GM19023 (cell line): ENCODE results near the gene PRRC2A.

ENCODE experiments used
- ATAC-seq: cut with Tn5 transposase; IDR thresholded peaks from one replicate; pipeline ENCODE4 v1.9.1; 2021; ENCODE audit warnings: mild to moderate bottlenecking, moderate library complexity; ENCODE audit not compliant: unreplicated experiment

The PRRC2A gene

DNA sequence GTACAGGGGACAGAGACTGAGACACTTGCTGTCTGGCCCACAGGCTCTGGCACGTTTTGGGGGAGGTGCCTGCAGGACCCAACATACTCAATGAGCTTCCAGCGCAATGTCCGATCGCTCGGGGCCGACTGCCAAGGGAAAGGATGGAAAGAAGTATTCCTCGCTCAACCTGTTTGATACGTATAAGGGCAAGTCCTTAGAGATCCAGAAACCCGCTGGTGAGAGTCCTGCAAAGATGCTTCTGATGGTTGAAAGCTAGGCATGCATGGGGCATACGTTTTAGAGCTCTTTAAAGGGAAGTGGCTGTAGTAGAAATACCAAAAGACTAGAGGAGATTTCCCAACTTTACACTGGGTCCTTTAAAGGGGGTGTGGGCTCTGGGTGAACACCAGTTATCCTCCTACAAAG, 2.2 kb downstream of the PRRC2A start:
- no peak for ATAC-seq

DNA sequence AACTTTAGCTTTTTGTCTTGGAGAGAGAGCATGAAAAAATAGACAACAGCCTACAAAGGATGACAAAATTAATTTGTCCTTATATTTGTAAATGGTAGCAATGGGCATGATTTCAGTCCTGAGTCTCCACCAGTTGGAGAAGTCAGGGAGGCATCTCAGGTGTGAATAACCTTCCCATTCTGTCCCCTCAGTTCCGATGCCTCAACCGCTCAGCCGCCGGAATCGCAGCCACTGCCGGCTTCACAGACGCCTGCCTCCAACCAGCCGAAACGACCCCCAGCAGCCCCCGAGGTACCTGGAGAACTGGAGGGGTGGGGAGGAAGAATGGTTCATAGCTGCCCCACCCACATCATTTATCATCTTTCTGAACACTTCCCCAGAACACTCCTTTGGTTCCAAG, 3.6 kb downstream of the PRRC2A start:
- ATAC-seq = no peak

DNA sequence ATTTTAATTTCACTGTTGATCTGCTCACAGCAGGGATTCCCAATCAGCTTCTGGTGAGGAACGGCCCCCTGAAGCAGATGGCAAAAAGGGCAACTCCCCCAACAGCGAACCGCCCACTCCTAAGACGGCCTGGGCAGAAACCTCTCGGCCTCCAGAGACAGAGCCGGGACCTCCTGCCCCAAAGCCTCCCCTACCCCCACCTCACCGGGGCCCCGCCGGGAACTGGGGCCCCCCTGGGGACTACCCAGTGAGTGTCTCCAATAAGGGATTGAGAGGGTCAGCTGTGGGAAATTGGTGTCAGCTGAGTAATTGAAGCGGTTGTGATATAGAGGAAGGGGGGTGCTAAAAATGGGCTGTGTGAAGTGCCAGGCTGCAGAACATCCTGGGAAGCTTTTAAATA, 6.4 kb downstream of the PRRC2A start:
- ATAC-seq = no peak

DNA sequence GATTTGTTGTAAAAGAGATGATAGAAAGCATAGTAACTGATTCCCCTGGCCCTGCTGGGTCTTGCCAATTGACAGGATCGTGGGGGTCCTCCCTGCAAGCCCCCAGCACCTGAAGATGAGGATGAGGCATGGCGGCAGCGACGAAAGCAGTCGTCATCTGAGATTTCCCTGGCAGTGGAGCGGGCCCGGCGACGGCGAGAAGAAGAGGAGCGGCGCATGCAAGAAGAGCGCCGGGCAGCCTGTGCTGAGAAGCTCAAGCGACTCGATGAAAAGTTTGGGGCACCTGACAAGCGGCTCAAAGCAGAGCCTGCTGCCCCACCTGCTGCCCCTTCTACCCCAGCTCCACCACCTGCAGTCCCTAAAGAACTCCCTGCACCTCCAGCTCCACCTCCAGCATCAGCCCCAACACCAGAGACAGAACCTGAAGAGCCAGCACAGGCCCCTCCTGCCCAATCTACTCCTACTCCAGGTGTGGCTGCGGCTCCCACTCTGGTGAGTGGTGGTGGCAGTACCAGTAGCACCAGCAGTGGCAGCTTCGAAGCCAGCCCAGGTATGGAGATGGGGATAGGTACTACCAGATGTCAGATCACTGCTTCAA, 7.3 kb downstream of the PRRC2A start:
- ATAC-seq = no peak

DNA sequence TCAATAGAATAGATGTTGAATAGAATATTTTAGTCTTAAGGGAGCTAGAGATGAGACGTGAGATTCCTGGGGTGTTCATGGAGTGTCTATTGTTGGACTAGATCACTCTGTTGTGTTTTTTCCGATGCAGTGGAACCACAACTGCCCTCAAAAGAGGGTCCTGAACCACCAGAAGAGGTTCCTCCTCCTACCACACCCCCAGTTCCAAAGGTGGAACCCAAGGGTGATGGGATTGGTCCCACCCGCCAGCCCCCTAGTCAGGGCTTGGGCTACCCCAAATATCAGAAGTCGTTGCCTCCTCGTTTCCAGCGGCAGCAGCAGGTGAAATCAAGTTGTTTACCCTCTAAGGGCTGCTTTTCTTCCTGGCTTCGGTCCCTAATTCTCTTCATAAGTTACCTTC, 8.5 kb downstream of the PRRC2A start:
- no peak for ATAC-seq

DNA sequence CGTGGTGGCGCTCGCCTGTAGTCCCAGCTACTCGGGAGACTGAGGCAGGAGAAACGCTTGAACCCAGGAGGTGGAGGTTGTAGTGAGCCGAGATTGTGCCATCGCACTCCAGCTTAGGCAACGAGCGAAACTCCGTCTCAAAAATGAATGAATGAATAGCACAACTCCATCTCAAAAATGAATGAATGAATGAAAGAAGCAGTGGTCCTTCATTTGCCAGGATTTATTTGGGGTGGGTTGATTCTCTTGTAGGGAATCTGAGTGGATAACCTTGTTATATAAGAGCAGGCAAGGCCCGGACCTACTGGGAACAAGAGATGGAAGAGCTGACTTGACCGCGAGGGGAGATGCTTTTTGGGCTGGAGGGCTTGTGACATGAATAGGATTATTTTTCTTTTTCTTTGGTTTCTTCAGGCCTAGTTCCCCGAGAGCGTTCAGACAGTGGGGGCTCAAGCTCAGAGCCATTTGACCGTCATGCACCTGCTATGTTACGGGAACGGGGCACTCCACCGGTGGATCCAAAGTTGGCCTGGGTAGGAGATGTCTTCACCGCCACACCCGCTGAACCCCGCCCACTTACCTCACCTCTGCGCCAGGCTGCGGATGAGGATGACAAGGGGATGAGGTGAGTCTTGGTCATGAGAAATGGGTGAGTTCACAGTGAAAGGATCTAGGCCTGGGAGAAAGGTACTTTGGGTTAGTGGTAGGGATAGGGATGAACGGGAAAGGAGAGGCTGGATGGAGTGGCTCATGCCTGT, 9.8 kb downstream of the PRRC2A start:
- no peak for ATAC-seq

DNA sequence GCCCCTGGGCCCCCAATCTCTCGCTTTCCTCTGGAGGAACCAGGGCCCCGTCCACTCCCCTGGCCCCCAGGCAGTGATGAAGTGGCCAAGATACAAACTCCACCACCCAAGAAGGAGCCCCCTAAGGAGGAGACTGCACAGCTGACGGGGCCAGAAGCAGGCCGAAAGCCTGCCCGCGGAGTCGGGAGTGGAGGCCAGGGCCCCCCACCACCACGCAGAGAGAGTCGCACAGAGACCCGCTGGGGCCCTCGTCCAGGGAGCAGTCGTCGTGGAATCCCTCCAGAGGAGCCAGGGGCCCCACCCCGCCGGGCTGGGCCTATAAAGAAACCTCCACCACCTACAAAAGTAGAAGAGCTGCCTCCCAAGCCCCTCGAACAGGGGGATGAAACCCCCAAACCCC, 10.7 kb downstream of the PRRC2A start:
- no peak for ATAC-seq

DNA sequence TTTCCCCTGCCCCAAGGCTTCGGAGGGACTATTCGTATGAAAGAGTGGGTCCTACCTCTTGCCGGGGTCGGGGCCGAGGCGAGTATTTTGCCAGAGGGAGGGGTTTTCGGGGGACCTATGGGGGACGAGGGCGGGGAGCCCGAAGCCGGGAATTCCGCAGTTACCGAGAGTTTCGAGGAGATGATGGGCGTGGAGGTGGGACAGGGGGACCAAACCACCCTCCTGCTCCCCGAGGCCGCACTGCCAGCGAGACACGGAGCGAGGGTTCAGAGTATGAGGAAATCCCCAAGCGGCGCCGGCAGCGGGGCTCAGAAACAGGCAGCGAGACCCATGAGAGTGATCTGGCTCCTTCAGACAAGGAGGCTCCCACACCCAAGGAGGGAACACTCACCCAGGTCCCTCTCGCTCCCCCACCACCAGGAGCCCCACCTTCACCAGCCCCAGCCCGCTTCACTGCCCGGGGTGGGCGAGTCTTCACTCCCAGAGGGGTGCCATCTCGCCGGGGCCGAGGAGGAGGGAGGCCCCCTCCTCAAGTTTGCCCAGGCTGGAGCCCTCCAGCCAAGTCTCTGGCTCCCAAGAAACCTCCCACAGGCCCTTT, 11.3 kb downstream of the PRRC2A start:
- no peak for ATAC-seq

DNA sequence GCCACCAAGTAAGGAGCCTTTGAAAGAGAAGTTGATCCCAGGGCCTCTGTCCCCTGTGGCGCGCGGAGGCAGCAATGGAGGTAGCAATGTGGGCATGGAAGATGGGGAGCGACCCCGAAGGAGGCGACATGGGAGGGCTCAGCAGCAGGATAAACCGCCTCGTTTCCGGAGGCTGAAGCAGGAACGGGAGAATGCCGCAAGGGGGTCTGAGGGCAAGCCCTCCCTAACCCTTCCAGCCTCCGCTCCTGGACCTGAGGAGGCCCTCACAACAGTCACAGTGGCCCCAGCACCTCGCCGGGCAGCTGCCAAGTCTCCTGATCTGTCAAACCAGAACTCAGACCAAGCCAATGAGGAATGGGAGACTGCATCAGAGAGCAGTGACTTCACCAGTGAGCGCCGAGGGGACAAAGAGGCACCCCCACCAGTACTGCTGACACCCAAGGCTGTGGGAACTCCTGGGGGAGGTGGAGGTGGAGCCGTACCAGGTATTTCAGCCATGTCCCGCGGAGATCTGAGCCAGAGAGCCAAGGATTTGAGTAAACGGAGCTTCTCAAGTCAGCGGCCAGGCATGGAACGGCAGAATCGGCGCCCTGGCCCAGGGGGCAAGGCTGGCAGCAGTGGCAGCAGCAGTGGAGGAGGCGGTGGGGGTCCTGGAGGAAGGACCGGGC, 11.9 kb downstream of the PRRC2A start:
- ATAC-seq = no peak

DNA sequence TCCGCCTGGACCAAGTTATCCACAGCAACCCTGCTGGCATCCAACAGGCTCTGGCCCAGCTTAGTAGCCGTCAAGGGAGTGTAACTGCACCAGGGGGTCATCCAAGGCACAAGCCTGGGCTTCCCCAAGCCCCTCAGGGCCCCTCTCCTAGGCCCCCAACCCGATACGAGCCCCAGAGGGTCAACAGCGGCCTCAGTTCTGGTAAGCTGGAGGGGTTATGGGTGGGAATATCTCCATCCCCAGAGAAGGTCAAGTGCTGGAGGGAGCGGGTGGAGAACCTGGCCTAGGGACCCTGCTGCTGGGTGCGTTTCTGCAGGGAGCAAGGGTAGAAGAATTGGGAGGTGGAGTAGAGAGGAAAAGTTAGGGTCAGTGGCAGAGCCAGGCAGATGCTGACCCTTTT, 12.9 kb downstream of the PRRC2A start:
- ATAC-seq = no peak

DNA sequence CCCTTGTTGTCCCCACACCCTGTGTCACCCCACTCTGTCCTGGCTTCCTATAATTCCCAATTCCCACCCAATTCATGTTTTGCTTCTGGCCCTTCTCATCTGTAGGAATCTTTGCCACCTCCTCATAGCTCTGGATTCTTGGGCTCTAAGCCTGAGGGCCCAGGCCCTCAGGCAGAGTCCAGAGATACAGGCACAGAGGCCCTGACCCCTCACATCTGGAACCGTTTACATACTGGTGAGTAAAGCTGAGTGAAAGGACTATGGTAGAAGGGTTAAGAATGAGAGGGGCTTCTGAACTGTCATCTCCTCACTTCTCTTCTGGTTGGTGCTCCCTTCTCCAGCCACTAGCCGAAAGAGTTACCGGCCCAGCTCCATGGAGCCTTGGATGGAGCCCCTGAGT, 13.6 kb downstream of the PRRC2A start:
- ATAC-seq = no peak

DNA sequence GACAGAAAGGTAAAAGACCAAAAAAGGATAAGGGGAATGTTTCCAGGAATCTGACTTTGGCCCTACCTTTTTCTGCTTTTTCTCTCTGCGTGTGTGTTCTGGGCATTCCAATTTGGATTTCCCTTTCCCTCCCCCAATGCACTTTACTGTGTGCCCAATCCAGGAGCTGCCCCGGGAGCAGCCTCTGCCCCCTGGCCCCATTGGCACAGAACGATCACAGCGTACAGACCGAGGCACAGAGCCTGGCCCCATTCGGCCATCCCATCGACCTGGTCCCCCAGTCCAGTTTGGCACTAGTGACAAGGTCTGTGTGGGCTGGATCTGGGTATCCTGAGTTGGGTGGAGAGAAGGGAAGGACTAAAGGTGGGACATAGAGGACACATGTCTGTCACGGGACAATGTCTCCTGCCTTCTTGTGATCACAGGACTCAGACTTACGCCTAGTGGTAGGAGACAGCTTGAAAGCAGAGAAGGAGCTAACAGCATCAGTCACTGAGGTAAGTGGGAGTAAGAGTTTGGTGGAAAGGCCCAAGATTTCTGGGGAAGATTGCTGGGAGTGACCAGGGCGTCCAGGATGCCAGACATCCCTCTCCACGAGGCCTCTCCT, 14.6 kb downstream of the PRRC2A start:
- no peak for ATAC-seq

DNA sequence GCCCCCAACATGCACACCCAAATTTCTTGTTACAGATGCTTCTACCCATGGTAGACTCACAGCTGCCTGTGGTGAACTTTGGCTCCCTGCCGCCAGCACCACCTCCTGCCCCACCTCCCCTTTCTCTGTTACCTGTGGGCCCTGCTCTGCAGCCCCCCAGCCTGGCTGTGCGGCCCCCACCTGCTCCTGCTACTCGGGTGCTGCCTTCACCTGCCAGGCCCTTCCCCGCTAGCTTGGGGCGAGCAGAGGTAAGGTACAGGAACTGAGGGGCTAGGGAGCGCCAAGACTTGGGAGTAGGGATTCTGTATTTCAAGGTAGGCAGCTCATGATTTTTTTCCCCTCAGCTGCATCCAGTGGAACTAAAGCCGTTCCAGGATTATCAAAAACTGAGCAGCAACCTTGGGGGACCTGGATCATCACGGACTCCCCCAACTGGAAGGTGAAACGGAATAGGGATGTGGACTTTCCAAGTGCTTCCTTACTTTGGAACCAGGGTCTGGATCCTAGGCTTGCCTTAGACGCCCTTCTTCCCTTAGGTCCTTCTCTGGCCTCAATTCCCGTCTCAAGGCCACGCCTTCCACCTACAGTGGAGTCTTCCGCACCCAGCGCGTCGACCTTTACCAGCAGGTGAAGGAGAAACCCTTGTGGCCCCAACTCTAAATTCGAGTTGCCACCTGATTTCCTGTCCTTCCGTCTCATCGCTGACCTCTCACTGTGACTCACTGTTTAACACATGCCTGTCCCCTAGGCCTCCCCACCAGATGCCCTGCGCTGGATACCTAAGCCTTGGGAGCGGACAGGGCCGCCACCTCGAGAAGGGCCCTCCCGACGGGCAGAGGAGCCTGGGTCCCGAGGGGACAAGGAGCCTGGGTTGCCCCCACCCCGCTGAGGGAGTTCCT, 16.4 kb downstream of the PRRC2A start:
- ATAC-seq = no peak

DNA sequence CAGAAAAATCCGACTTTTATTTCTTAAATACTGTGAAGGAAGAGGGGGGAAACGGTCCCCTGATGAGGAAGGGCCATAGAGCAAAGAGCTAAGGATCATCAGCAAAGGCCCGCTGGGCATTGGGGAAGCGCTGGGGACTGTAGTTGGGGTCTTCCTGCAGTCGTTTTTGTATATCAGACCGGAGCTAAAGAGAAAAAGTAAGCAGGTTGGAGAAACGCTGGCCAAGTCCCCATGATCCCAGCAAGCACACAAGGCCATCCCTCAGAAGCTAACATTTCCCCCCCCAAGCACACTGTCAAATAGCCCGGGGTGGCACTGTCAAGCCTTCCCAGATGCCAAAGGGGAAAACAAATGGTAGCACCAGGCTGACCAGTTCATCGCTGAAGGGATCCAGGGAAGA, 18.5 kb downstream of the PRRC2A start:
- ATAC-seq = no peak

DNA sequence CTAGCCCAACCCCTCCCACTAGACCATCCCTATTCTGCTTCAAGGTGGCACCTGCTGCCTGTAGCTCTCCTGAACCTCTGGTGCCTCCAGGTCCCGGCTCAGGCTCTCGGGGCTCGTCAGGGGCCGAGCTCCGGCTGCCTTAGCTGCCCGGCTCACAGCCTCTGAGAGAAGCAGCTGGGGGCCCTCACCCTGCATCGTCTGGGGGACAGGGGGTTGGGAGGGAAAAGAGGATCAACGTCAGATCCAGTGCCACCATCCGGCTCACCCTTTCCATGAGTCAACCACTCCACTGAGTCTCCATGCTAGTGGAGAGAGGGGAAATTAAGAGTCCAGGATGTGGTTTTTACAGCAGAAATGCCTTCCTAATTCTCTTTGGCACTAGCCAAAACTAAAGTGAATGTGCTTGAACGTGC, 18.9 kb downstream of the PRRC2A start:
- no peak for ATAC-seq

DNA sequence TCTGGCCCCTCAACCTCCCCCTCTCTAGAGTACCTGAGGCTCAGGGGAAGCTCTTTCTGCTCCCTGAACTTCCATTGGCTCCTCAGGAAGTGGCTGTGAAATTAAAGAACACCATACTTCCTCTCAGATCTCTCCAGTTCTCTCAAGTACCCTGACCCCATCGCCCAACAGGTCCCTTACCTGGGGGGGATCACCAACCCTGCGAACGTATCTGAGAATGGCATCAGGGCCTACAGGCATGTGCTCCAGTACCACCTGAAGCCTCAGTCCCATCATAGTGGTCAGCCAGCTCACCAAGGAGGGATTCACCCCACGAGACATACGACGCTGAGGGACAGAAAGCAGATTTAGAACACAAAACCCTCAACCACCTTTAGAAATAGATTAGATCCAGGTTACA, 20.1 kb downstream of the PRRC2A start:
- no peak for ATAC-seq

DNA sequence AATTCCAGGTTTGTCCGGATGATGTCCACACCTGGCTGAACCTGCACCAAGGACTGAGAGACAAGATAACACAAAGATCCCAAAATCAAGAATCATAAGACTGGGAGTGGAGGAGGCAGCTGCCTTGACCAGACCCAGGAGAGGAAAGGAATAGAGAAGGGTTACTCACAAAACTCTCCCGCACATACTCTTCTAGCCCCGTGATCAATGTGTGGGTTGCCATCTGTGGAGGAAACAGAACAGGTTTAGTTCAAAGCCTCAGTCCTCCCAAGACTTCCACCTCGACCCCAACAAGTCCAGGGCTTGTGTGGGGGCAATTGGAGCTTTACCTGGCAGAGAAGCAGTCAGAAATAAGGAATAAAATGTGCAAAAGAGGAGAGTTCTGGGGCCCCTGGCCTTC, 20.9 kb downstream of the PRRC2A start:
- ATAC-seq = no peak

DNA sequence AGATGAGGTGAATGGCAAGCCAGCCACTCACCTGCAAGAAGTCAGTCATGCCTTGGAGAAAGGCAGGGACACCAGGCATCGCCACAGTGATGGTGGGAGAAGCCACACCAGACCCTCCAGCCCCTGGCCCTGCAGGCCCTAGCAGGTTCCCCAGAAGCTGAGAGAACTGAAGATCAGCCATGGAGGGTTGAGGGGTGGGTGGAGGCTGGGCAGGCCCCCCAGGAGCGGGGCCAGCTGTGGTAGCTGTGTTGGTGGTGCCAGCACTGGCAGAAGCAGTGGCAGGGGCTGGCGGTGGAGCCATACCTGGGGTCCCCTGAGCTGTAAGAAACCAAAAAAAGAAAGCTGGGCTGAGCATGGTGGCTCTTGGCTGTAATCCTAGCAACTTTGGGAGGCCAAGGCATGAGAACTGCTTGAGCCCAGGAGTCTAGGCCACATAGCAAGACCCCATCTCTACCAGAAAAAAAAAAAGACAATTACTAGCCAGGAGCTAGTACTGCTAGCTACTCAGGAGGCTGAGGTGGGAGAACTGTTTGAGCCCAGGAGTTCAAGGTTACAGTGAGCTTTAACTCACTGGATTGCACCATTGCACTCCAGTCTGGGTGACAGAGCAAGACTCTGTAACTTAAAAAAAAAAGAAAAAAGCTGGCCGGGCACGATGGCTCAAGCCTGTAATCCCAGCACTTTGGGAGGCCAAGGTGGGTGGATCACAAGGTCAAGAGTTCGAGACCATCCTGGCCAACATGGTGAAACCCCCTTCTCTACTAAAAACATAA, 22.5 kb downstream of the PRRC2A start:
- ATAC-seq = no peak

DNA sequence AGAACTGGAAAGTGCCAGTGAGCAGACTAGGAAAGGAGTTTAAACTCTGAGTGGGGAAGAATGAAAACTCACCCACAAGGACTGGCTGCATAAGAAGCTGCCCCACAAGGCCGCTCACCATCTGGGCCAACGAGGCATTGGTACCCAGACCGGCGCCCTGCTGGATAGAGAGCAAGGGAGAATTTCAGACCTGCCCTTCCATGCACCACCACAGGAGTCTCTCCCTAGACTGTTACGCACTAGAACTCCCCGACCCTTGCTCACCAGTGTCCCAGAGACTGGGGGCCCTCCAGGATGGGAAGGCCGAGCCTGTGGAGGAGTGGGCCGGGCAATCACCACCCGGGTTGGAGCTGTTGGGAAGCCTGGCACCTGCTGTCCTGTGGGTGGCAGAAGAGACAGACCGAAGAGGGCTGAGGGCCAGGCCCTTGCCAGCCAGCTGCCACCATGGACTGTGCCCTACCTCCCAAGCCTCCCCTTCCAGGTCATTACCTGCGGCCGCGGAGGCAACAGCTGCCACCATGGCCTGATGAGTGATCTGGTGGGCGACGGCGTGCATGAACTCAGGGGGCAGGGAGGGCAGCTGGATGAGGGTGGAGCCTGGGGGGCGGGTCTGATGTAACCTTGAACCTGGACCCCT, 23.4 kb downstream of the PRRC2A start:
- ATAC-seq = no peak
